CD4-positive, alpha-beta T cell treated with Interferon gamma for 1 hour (primary cell): ENCODE data around the gene PSMC3IP.
A peak's percentile ranks its signal among the peaks of the same experiment; 100 is the strongest.
"Not testable (repeated sequence)": the region's sequence is repeated elsewhere in the genome, so short reads cannot be mapped to it uniquely, and the experiment has no call there.

Experiments
- DNase-seq: peaks from one replicate; pipeline ENCODE4 v3.0.0-alpha.2; 2020

PSMC3IP gene

DNA sequence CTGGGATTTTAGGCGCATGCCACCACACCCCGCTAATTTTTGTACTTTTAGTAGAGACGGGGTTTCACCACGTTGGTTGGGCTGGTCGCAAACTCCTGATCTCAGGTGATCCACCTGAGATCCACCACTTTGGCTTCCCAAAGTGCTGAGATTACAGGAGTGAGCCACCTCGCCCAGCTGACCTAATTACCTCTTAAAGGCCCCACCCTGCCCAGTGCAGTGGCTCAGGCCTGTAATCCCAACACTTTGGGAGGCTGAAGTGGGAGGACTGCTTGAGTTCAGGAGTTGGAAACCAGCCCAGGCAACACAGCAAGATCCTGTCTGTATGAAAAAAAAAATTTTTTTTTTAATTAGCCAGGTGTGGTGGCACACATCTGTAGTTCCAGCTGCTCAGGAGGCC is 18.5 kb downstream of the PSMC3IP start:
- DNase-seq: no peak

DNA sequence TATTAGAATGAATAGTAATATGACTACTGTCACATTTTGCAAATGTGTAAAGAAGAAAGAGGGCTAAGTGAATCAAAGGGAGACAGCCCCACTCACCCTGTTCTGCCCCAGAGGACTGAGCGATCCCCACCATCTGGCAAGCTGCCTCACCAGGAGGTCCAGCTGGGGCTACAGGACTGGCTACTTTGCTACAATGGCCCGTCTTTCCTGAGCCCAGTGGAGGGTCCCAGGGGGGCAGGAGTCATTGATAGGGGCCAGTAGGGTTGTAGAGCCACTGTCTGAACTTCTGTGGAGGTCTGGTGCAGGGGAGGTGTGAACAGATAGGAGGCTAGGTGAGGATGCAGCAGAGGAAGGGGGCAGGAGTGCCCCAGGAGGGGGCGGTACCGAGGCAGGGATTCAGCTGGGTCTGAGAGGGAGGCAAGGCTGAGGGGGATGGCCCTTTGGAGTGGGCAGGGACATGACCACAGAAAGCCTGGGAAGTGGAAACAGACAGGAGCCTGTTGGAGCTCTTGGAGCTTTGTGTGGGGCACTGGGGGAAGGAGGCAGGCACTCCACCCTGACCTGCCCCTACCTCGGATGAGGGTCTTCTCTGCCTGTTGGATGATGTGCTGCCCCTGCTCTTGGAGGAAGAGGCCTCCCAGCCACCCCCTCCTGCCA is 21.4 kb downstream of the PSMC3IP start:
- DNase-seq: not testable (repeated sequence)

- DNase-seq: no peak
Observed at GRCh38 chr17:42555122-42555622, 22.4 kb downstream of the PSMC3IP start.

DNA sequence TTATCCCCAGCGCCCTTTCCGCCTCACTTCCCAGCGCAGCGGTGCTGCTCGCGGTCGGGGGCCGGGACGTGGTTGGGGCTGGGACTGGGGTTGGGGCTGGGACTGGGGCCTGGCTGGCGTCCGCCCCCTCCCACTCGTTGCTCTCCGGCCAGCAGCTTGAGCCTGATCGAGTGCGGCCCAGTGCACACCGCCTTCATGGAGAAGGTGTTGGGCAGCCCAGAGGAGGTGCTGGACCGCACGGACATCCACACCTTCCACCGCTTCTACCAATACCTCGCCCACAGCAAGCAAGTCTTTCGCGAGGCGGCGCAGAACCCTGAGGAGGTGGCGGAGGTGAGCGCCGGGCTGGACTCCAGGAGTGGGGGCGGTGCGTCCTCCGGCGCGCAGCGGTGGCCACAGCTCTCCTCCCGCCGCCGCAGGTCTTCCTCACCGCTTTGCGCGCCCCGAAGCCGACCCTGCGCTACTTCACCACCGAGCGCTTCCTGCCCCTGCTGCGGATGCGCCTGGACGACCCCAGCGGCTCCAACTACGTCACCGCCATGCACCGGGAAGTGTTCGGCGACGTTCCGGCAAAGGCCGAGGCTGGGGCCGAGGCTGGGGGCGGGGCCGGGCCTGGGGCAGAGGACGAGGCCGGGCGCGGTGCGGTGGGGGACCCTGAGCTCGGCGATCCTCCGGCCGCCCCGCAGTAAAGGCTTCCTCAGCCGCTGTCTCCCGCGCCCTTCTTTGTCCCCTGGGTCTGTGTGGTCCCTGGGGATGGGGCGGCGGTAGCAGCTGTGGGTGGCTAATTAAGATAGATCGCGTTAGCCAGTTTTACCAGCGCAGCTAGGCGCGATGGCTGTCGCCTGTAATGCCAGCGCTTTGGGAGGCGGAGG is 23.0 kb downstream of the PSMC3IP start:
- peak; percentile 84 for DNase-seq

GRCh38 chr17:42553866-42554249 is 23.7 kb downstream of the PSMC3IP start:
- no peak for DNase-seq

- DNase-seq: no peak
Observed at GRCh38 chr17:42553161-42553818, 24.2 kb downstream of the PSMC3IP start.

DNA sequence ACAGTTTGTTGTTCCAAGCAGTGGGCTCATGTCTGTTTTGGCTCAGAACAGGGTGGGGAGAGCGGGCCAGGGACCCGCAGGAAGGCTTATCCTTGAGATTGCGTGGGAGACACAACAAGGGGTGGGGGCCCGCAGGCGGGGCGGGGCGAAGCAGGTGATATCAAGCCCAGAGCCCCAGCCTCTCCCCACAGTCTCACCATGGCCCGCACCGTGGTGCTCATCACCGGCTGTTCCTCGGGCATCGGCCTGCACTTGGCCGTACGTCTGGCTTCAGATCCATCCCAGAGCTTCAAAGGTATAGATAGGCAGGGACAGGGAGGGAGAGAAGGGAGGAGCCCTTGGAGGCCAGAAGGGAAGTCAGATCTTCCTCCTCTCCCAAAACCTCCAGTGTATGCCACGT is 24.8 kb downstream of the PSMC3IP start, which contains the start of gene HSD17B1:
Gene HSD17B1, plus strand, starts transcription at position 188 of the 400 bp plus-strand sequence. Its CDS starts 11 bp downstream, at position 199.
- not testable (repeated sequence) for DNase-seq

- DNase-seq: no peak
Observed at GRCh38 chr17:42548993-42549755, 28.4 kb downstream of the PSMC3IP start.

DNA sequence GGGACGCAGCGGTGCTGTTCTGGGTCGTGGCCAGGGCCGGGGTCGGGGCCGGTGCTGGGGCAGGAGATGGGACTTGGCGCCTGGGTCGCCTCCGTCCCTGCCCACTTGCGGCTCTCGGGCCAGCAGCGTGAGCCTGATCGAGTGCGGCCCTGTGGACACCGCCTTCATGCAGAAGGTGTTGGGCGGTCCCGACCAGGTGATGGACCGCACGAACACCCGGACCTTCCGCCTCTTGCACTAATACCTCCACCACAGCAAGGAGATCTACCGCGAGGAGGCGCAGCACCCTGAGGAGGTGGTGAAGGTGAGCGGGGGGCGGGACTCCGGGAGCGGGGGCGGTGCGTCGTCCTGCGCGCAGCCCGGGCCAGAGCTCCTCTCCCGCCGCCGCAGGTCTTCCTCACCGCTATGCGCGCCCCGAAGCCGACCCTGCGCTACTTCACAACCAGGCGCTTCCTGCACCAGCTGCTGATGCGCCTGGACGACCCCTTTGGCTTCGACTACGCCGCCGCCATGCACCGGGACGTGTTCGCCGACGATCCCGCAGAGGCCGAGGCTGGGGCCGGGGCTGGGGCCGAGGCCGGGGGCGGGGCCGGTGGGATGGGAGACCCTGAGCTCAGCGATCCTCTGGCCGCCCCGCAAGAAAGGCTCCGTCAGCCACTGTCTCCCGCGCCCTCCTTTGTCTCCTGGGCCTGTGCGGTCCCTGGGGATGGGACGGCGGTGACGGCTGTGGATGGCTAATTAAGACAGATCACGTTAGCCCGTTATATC is 29.3 kb downstream of the PSMC3IP start:
- peak; percentile 80 for DNase-seq

DNA sequence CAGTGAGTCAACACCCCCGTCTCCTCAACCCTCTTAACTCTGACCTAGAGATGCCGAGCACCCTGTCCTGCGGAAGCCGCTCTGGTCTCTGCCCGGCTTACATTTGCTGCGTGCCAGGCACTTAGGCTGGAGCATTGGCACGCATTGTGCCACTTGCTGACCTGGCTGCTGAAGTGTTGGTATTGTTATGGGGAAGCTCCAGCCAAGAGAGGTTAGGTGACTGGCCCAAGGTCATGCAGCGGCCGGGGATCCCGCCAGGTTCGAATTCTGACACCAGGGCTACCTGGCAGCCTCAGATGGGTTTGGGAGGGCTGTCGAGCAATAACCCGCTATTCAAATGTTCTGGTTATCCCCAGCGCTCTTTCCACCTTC is 29.8 kb downstream of the PSMC3IP start:
- no peak for DNase-seq

GRCh38 chr17:42547001-42547461 is 30.5 kb downstream of the PSMC3IP start:
- DNase-seq: no peak

- not testable (repeated sequence) for DNase-seq
Observed at GRCh38 chr17:42545755-42546505, 31.6 kb downstream of the PSMC3IP start.

- DNase-seq: no peak
Observed at GRCh38 chr17:42544874-42545283, 32.6 kb downstream of the PSMC3IP start.

DNA sequence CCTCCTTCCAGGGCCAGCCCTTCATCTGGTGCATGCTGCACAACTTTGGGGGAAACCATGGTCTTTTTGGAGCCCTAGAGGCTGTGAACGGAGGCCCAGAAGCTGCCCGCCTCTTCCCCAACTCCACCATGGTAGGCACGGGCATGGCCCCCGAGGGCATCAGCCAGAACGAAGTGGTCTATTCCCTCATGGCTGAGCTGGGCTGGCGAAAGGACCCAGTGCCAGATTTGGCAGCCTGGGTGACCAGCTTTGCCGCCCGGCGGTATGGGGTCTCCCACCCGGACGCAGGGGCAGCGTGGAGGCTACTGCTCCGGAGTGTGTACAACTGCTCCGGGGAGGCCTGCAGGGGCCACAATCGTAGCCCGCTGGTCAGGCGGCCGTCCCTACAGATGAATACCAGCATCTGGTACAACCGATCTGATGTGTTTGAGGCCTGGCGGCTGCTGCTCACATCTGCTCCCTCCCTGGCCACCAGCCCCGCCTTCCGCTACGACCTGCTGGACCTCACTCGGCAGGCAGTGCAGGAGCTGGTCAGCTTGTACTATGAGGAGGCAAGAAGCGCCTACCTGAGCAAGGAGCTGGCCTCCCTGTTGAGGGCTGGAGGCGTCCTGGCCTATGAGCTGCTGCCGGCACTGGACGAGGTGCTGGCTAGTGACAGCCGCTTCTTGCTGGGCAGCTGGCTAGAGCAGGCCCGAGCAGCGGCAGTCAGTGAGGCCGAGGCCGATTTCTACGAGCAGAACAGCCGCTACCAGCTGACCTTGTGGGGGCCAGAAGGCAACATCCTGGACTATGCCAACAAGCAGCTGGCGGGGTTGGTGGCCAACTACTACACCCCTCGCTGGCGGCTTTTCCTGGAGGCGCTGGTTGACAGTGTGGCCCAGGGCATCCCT is 34.1 kb downstream of the PSMC3IP start:
- DNase-seq: no peak

DNA sequence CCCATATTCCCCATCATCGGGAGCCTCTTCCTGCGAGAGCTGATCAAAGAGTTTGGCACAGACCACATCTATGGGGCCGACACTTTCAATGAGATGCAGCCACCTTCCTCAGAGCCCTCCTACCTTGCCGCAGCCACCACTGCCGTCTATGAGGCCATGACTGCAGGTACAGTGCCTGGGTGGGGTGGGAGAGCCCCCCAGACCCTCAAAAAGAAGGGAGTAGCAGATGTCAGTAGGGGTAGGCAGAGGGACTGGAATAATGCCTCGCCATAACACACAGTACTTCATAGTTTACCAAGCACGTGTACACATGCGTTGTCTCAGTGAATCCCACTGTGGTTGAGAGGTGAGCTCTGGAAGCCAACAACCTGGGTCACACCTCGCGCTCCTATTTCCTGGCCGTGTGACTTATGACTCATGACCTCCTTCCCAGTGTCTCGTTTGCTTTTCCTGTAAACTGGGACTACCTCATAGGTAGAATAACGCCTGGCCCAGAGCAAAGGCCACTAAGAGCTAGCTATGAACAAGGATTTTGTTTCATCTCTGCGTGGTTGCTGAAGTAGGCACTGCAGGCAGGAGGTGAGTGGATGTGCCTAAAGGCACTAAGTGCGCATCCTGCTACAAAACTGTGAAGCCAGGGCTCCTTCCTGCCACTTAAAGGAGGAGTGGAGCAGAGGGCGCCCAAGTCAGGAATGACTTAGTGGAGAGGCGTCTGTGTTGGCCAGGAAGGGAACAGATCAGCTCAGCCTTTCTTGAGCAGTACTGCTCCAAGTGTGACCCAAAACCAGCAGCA is 36.3 kb downstream of the PSMC3IP start:
- no peak for DNase-seq

DNA sequence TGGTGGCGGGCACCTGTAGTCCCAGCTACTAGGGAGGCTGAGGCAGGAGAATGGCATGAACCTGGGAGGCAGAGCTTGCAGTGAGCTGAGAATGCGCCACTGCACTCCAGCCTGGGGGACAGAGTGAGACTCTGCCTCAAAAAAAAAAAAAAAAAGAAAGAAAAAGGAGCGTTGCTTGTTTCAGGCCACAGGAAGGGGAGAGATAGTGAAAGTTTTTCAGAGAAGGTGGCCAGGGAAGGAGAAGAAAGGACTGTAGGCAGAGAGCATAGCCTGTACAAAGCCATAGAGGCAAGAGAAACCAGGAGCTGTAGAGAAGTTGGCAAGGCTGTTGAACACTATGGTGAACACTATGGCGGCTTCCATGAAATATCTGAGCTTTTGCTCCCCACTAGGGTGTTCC is 37.0 kb downstream of the PSMC3IP start:
- DNase-seq: not testable (repeated sequence)

DNA sequence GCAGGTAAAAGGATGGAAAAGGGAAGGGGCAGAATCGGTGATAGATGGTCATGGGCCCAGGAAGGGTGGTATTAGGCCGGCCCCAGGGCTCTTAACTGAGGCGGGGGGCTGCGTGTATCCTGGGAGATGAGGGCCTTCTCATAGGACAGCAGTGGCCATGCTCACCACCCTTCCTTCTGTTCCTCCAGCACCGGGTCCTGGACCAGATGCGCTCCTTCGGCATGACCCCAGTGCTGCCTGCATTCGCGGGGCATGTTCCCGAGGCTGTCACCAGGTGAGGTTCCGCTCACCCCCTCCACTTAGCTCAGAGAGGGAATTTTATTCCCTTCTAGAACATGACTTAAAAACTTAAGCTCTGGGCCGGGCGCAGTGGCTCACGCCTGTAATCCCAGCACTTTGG is 39.0 kb downstream of the PSMC3IP start:
- DNase-seq: no peak

DNA sequence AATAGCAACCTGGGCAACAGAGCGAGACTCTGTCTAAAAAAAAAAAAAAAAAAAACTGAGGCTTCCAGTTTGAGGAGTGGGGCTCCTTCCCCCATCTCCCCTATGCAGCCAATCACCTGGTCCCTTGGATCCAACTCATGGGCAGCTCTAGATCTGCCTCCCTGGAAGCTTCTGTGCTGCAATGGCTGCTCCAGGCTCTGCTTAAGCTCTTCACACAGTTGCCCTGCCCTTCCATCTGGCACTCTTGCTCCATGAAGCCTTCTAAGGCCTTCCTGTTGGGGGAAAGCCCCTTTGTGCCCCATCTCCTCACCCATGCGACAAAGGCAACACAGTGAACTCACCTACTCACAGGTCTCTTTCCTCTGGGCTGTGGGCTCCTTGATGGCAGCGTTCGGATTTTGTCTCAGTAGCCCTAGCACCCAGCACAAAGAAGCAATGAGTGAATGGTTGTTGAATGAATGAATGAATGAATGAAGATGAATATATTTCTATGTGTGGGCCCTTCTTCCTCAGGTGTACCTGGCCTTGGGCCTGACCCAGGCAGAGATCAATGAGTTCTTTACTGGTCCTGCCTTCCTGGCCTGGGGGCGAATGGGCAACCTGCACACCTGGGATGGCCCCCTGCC is 39.6 kb downstream of the PSMC3IP start:
- DNase-seq: no peak
